ENCODE data around the gene POLR3C.

The POLR3C gene

GRCh38 chr1:145884675-145885074, 60.7 kb downstream of the POLR3C start:
- FAIRE-seq, result peak; percentile 60
- no peak for DNase-seq (ENCODE audit: insufficient read length)
- TF ChIP-seq POLR2AphosphoS5 (IDR thresholded peaks at IDR 0.05; ENCODE audit: low read depth, low read length) (no peak), TAF1 (IDR thresholded peaks at IDR 0.05; ENCODE audit: borderline replicate concordance, low read depth, low read length) (no peak), POLR2A (IDR thresholded peaks at IDR 0.05; ENCODE audit: low read depth, low read length) (no peak)

- TF ChIP-seq POLR2AphosphoS5 (IDR thresholded peaks at IDR 0.05; ENCODE audit: low read depth, low read length), result no peak
- no peak for TF ChIP-seq POLR2A (IDR thresholded peaks at IDR 0.05; ENCODE audit: low read depth, low read length)
- no peak for TF ChIP-seq TAF1 (IDR thresholded peaks at IDR 0.05; ENCODE audit: borderline replicate concordance, low read depth, low read length)
- FAIRE-seq, result peak; percentile 53
- peak; percentile 97 for DNase-seq (ENCODE audit: insufficient read length)
Observed at GRCh38 chr1:145885738-145886287, 61.8 kb downstream of the POLR3C start, which contains the start of gene ANKRD35. ANKRD35 (minus strand) TSS chr1:145885866; CDS start chr1:145885758, 108 bp downstream.

GRCh38 chr1:145886390-145886789, 62.4 kb downstream of the POLR3C start:
- TF ChIP-seq POLR2A (IDR thresholded peaks at IDR 0.05; ENCODE audit: low read depth, low read length), result no peak
- TF ChIP-seq POLR2AphosphoS5 (IDR thresholded peaks at IDR 0.05; ENCODE audit: low read depth, low read length), result no peak
- no peak for TF ChIP-seq TAF1 (IDR thresholded peaks at IDR 0.05; ENCODE audit: borderline replicate concordance, low read depth, low read length)
- no peak for FAIRE-seq
- no peak for DNase-seq (ENCODE audit: insufficient read length)

- no peak for TF ChIP-seq POLR2AphosphoS5 (IDR thresholded peaks at IDR 0.05; ENCODE audit: low read depth, low read length)
- TF ChIP-seq TAF1 (IDR thresholded peaks at IDR 0.05; ENCODE audit: borderline replicate concordance, low read depth, low read length), result no peak
- no peak for TF ChIP-seq POLR2A (IDR thresholded peaks at IDR 0.05; ENCODE audit: low read depth, low read length)
- DNase-seq (ENCODE audit: insufficient read length) (no peak), FAIRE-seq (no peak)
Observed at GRCh38 chr1:145886816-145887215, 62.8 kb downstream of the POLR3C start.

- DNase-seq (ENCODE audit: insufficient read length) (no peak), FAIRE-seq (no peak)
- TF ChIP-seq POLR2A (IDR thresholded peaks at IDR 0.05; ENCODE audit: low read depth, low read length), result no peak
- no peak for TF ChIP-seq POLR2AphosphoS5 (IDR thresholded peaks at IDR 0.05; ENCODE audit: low read depth, low read length)
- no peak for TF ChIP-seq TAF1 (IDR thresholded peaks at IDR 0.05; ENCODE audit: borderline replicate concordance, low read depth, low read length)
Observed at GRCh38 chr1:145887631-145888030, 63.6 kb downstream of the POLR3C start.

- TF ChIP-seq POLR2A (IDR thresholded peaks at IDR 0.05; ENCODE audit: low read depth, low read length), result no peak
- no peak for TF ChIP-seq TAF1 (IDR thresholded peaks at IDR 0.05; ENCODE audit: borderline replicate concordance, low read depth, low read length)
- TF ChIP-seq POLR2AphosphoS5 (IDR thresholded peaks at IDR 0.05; ENCODE audit: low read depth, low read length), result no peak
- no peak for DNase-seq (ENCODE audit: insufficient read length)
- no peak for FAIRE-seq
Observed at GRCh38 chr1:145889722-145890121, 65.7 kb downstream of the POLR3C start.

- no peak for FAIRE-seq
- DNase-seq (ENCODE audit: insufficient read length), result no peak
- TF ChIP-seq POLR2AphosphoS5 (IDR thresholded peaks at IDR 0.05; ENCODE audit: low read depth, low read length), result no peak
- TF ChIP-seq TAF1 (IDR thresholded peaks at IDR 0.05; ENCODE audit: borderline replicate concordance, low read depth, low read length), result no peak
- no peak for TF ChIP-seq POLR2A (IDR thresholded peaks at IDR 0.05; ENCODE audit: low read depth, low read length)
Observed at GRCh38 chr1:145891143-145891542, 67.1 kb downstream of the POLR3C start.

GRCh38 chr1:145891587-145892485, 67.8 kb downstream of the POLR3C start:
- TF ChIP-seq POLR2AphosphoS5 (IDR thresholded peaks at IDR 0.05; ENCODE audit: low read depth, low read length), result no peak
- no peak for TF ChIP-seq POLR2A (IDR thresholded peaks at IDR 0.05; ENCODE audit: low read depth, low read length)
- TF ChIP-seq TAF1 (IDR thresholded peaks at IDR 0.05; ENCODE audit: borderline replicate concordance, low read depth, low read length), result no peak
- DNase-seq (ENCODE audit: insufficient read length), result no peak
- FAIRE-seq, result no peak

GRCh38 chr1:145892486-145893087, 68.6 kb downstream of the POLR3C start:
- DNase-seq (ENCODE audit: insufficient read length), result no peak
- TF ChIP-seq POLR2AphosphoS5 (IDR thresholded peaks at IDR 0.05; ENCODE audit: low read depth, low read length) (no peak), POLR2A (IDR thresholded peaks at IDR 0.05; ENCODE audit: low read depth, low read length) (no peak), TAF1 (IDR thresholded peaks at IDR 0.05; ENCODE audit: borderline replicate concordance, low read depth, low read length) (no peak)
- no peak for FAIRE-seq

GRCh38 chr1:145893306-145894055, 69.5 kb downstream of the POLR3C start:
- TF ChIP-seq POLR2A (IDR thresholded peaks at IDR 0.05; ENCODE audit: low read depth, low read length) (no peak), POLR2AphosphoS5 (IDR thresholded peaks at IDR 0.05; ENCODE audit: low read depth, low read length) (no peak), TAF1 (IDR thresholded peaks at IDR 0.05; ENCODE audit: borderline replicate concordance, low read depth, low read length) (no peak)
- no peak for FAIRE-seq
- no peak for DNase-seq (ENCODE audit: insufficient read length)
